Stomach (tissue), 4 donors: ENCODE results near the gene CEACAM6.

Experiments used
- EP300 ChIP-seq: sonication (generic); formaldehyde crosslinking; IDR thresholded peaks from one replicate; pipeline ENCODE4 v1.6.1; 2017; ENCODE audit warnings: antibody characterized with exemption
- POLR2A ChIP-seq, 4 donors: fragments of 450-650 bp; IDR thresholded peaks; one replicate each; pipeline ENCODE4 v1.6.1; 2016; ENCODE audit warnings: antibody characterized with exemption in 4 of 4, control low read depth in 2 of 4, mild to moderate bottlenecking in 1 of 4, moderate library complexity in 1 of 4
- POLR2AphosphoS5 ChIP-seq, 3 donors: sonication (generic); formaldehyde crosslinking; IDR thresholded peaks; one replicate each; pipeline ENCODE4 v1.6.1; 2016; ENCODE audit warnings: antibody characterized with exemption in 3 of 3
- TF ChIP-seq, protein P1 (sequence below), 7 experiments: fragments of 450-650 bp in 4 of 7; fragments of 200-600 bp in 3 of 7; sonication (generic) in 3 of 7; IDR thresholded peaks; one replicate each; pipeline ENCODE4 v1.5.1; 2016 to 2019; ENCODE audit warnings: antibody characterized with exemption in 7 of 7, control low read depth in 2 of 7, mild to moderate bottlenecking in 1 of 7

GRCh38 chr19:41799444-41800000, 44.2 kb downstream of the CEACAM6 start:
- TF ChIP-seq POLR2A (IDR thresholded peaks at IDR 0.05) (no peak), POLR2AphosphoS5 (IDR thresholded peaks at IDR 0.05) (no peak), EP300 (no peak)
- TF ChIP-seq, protein P1, sequence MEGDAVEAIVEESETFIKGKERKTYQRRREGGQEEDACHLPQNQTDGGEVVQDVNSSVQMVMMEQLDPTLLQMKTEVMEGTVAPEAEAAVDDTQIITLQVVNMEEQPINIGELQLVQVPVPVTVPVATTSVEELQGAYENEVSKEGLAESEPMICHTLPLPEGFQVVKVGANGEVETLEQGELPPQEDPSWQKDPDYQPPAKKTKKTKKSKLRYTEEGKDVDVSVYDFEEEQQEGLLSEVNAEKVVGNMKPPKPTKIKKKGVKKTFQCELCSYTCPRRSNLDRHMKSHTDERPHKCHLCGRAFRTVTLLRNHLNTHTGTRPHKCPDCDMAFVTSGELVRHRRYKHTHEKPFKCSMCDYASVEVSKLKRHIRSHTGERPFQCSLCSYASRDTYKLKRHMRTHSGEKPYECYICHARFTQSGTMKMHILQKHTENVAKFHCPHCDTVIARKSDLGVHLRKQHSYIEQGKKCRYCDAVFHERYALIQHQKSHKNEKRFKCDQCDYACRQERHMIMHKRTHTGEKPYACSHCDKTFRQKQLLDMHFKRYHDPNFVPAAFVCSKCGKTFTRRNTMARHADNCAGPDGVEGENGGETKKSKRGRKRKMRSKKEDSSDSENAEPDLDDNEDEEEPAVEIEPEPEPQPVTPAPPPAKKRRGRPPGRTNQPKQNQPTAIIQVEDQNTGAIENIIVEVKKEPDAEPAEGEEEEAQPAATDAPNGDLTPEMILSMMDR (IDR thresholded peaks at IDR 0.05), result no peak
